ENCODE measurements around the gene SMIM1. TPM values are rescaled to one million over a fixed set of nuclear protein-coding genes. Genes with fewer than 3 reads are reported as not detected.

Gene SMIM1
- total and polyA plus RNA-seq, 2 donors, result 7.7 TPM; not detected in 1

DNA sequence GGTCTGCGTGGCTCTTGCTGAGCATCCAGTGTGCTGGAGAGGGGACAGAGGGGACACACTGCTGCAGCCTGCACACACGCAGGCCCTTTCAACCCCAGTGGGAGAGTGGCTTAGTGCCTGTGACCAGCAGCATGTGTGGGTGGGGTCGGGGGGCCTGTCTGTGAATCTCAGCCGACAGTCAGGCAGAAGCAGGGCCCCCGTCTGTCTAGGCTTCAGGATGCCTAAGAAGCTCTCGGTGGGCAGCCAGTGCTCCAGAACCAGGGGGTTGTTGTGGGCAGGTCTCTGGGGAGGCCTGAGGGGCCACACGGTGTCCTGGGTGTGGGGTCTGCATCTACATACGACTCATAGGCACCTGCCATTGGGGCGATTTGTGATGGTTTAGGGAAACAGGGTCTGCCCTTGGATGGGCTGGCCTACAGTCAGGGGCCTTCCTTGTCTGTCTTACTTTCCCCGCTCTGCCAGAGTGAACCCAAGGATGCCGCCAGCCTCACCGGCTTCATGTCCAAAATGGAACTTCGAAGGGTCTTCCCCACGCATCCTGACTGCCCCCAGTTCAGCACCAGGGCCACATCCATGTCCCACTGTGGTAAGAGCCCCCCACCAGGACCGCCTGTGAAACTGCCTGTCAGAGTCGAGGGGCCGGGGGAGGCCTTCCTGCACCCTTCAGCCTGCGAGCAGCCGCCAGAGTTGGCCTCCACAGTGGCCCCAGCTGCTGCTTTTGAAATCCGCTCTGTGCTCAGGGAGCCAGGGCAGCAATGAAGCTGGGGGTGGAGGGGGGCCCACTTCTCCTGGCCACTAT is 18.7 kb upstream of the SMIM1 start:
- WGBS, result 81% methylated on average over 20 of the region's 20 CpGs
- no peaks in the 10 kb centered on the region for H3K4me1 ChIP-seq (ENCODE audit: insufficient read depth)
- no peak for DNase-seq (ENCODE audit: extremely low spot score)
- no peak overlapping the region for H3K4me3 ChIP-seq (ENCODE audit: low read depth, low read length)
- no peaks in the 10 kb centered on the region for H3K36me3 ChIP-seq (ENCODE audit: insufficient read depth)
- H3K27ac ChIP-seq (ENCODE audit: low read depth), result no peak overlapping the region

DNA sequence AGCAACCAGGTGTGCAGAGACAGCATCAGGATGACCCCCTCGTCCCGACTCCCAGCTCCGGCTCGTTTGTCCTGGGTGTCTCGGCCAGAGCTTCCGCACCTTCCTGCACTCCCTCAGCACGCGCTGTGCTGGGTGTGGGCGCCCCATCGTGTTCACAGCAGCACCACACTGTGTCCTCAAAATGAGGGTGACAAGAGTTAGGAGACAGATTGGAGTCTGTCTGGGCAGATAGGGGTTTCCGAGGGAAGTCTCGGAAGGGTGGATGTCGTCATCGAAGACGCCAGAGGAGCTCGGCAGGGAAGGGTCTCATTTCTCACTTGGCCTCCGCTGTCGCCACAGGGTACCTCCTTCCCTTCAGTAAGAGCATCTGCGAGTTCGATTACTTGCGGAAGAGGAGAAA is 16.2 kb upstream of the SMIM1 start:
- H3K36me3 ChIP-seq (ENCODE audit: insufficient read depth), result no peaks in the 10 kb centered on the region
- H3K27ac ChIP-seq (ENCODE audit: low read depth), result no peak overlapping the region
- H3K4me3 ChIP-seq (ENCODE audit: low read depth, low read length), result no peak overlapping the region
- H3K4me1 ChIP-seq (ENCODE audit: insufficient read depth), result no peaks in the 10 kb centered on the region
- no peak for DNase-seq (ENCODE audit: extremely low spot score)
- WGBS, result 74% methylated on average over 21 of the region's 21 CpGs

- WGBS, result 86% methylated on average over 6 of the region's 6 CpGs
- no peaks in the 10 kb centered on the region for H3K4me1 ChIP-seq (ENCODE audit: insufficient read depth)
- no peak overlapping the region for H3K4me3 ChIP-seq (ENCODE audit: low read depth, low read length)
- H3K27ac ChIP-seq (ENCODE audit: low read depth), result no peak overlapping the region
- no peak for DNase-seq (ENCODE audit: extremely low spot score)
- H3K36me3 ChIP-seq (ENCODE audit: insufficient read depth), result no peaks in the 10 kb centered on the region
These were observed 13.4 kb upstream of the SMIM1 start for GRCh38 chr1:3759164-3759563.

- DNase-seq (ENCODE audit: extremely low spot score), result no peak
- WGBS, result 65% methylated on average over 6 of the region's 6 CpGs
- Histone ChIP-seq H3K27ac (ENCODE audit: low read depth) (no peak overlapping the region), H3K36me3 (ENCODE audit: insufficient read depth) (no peaks in the 10 kb centered on the region), H3K4me1 (ENCODE audit: insufficient read depth) (no peaks in the 10 kb centered on the region), H3K4me3 (ENCODE audit: low read depth, low read length) (no peak overlapping the region)
These were observed 12.8 kb upstream of the SMIM1 start for GRCh38 chr1:3759796-3760195.

DNA sequence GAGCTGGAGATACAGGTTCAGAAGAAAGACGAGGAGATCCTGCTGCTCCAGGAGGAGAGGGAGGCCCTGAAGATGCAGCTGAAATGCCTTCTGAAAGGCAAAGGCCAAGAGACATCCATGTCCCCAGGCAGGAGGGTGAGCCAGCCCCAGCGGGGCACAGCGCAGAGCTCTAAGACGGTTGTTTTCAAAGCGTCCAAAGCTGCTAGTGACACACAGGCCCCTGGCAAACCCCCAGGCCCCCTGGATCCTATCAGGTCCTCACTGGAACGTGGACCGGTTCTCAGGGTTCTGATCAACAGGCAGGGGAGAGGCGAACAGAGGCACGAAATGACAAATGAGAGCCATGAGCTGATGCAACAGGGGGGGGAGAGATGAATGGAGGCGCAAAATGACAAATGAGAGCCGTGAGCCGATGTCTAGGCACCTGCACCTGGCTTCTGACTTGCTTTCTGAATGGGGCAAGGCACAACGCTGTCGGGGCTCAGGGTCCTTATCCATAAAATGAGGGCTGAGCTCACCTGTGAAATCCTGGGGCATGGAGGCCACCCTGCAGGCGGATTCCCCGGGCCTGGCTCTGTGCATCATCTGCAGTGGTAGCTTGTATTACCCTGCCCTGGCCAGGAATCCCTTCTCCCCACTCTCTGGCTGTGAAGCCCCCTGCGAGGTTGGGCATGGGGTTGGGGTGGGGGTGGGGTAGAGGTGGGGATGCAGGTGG is 11.1 kb upstream of the SMIM1 start:
- Histone ChIP-seq H3K4me1 (ENCODE audit: insufficient read depth) (no peaks in the 10 kb centered on the region), H3K36me3 (ENCODE audit: insufficient read depth) (no peaks in the 10 kb centered on the region), H3K4me3 (ENCODE audit: low read depth, low read length) (no peak overlapping the region), H3K27ac (ENCODE audit: low read depth) (no peak overlapping the region)
- DNase-seq (ENCODE audit: extremely low spot score), result no peak
- WGBS, result 85% methylated on average over 17 of the region's 17 CpGs

GRCh38 chr1:3762151-3762872 is 10.2 kb upstream of the SMIM1 start:
- Histone ChIP-seq H3K36me3 (ENCODE audit: insufficient read depth) (no peaks in the 10 kb centered on the region), H3K27ac (ENCODE audit: low read depth) (no peak overlapping the region), H3K4me1 (ENCODE audit: insufficient read depth) (no peaks in the 10 kb centered on the region), H3K4me3 (ENCODE audit: low read depth, low read length) (no peak overlapping the region)
- WGBS, result 80% methylated on average over 15 of the region's 15 CpGs
- DNase-seq (ENCODE audit: extremely low spot score), result no peak

DNA sequence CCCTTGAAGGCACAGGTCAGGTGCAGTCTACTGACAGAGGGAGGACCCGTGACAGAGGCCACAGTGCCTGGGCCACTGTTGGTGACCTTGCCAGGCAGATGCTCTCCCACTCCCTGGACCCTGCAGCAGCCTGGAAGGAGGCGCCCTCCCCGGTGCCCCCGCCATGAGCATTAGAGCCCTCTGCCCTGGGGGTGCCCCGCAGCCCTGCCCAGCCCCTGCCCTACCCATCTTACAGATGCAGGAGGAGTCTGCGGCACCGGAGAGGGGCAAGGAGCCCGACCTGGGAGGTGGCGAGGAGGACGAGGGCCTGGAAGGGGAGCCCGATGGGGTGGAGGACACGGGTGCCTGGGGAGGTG is 9.7 kb upstream of the SMIM1 start:
- H3K4me3 ChIP-seq (ENCODE audit: low read depth, low read length), result no peak overlapping the region
- 82% methylated on average over 12 of the region's 12 CpGs for WGBS
- H3K27ac ChIP-seq (ENCODE audit: low read depth), result no peak overlapping the region
- no peak for DNase-seq (ENCODE audit: extremely low spot score)
- H3K36me3 ChIP-seq (ENCODE audit: insufficient read depth), result no peaks in the 10 kb centered on the region
- no peaks in the 10 kb centered on the region for H3K4me1 ChIP-seq (ENCODE audit: insufficient read depth)

DNA sequence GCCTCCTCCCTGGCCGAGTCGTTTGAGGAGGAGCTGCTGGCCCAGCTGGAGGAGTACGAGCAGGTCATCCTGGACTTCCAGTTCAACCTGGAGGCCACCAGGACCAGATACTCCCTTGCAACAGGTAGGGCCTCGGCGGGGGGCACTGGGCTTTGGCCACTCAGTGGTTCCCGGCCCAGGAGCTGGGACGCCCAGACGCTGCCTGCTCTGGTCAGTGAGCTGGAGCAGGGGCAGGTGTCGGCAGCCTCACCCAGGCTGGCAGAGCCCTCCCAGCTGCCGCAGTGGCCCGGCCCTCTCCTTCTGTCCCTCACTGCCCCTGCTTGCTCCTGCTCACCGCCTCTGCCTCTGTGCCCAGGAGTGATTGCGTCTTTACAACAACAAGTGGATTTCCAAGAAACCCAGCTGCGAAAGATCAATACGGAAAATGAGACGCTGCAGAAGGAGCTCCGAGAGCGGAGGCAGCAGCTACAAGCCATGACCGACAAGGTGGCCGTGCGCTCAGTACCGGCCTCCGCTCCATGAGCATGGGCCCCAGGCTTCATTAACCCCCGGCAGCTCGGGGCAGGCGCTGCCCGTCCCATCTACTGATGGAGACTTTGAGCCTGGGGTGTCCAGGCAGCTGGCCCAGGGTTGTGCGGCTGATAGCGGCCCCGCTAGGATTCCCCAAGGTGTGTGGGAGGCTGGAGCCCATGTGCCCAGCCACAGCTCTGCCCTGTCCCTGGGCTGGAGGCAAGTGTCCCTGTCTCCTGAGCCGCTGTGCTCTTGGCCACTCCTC is 9.0 kb upstream of the SMIM1 start:
- no peak for DNase-seq (ENCODE audit: extremely low spot score)
- 75% methylated on average over 31 of the region's 31 CpGs for WGBS

GRCh38 chr1:3767328-3767925 is 5.1 kb upstream of the SMIM1 start:
- DNase-seq (ENCODE audit: extremely low spot score), result no peak
- Histone ChIP-seq H3K27ac (ENCODE audit: low read depth) (no peak overlapping the region), H3K4me1 (ENCODE audit: insufficient read depth) (no peaks in the 10 kb centered on the region), H3K36me3 (ENCODE audit: insufficient read depth) (no peaks in the 10 kb centered on the region), H3K4me3 (ENCODE audit: low read depth, low read length) (no peak overlapping the region)
- WGBS, result 92% methylated on average over 17 of the region's 17 CpGs

More for the DNA sequence above, 9.0 kb upstream of the SMIM1 start:
- Histone ChIP-seq H3K36me3 (ENCODE audit: insufficient read depth) (no peaks in the 10 kb centered on the region), H3K4me1 (ENCODE audit: insufficient read depth) (no peaks in the 10 kb centered on the region), H3K4me3 (ENCODE audit: low read depth, low read length) (no peak overlapping the region), H3K27ac (ENCODE audit: low read depth) (no peak overlapping the region)

- no peak overlapping the region for H3K4me3 ChIP-seq (ENCODE audit: low read depth, low read length)
- H3K27ac ChIP-seq (ENCODE audit: low read depth), result no peak overlapping the region
- DNase-seq (ENCODE audit: extremely low spot score), result no peak
- H3K36me3 ChIP-seq (ENCODE audit: insufficient read depth), result no peaks in the 10 kb centered on the region
- H3K4me1 ChIP-seq (ENCODE audit: insufficient read depth), result no peaks in the 10 kb centered on the region
- WGBS, result 89% methylated on average over 22 of the region's 22 CpGs
These were observed 3.6 kb upstream of the SMIM1 start for GRCh38 chr1:3768811-3769390.

GRCh38 chr1:3770047-3770765 is 2.3 kb upstream of the SMIM1 start:
- DNase-seq (ENCODE audit: extremely low spot score), result no peak
- 88% methylated on average over 16 of the region's 16 CpGs for WGBS

More at GRCh38 chr1:3770047-3770765, 2.3 kb upstream of the SMIM1 start:
- Histone ChIP-seq H3K27ac (ENCODE audit: low read depth) (no peak overlapping the region), H3K4me3 (ENCODE audit: low read depth, low read length) (no peak overlapping the region), H3K36me3 (ENCODE audit: insufficient read depth) (no peaks in the 10 kb centered on the region), H3K4me1 (ENCODE audit: insufficient read depth) (no peaks in the 10 kb centered on the region)

Data from urinary bladder (tissue), 4 donors.